Natural killer cell (primary cell): ENCODE data around the gene JUN. TPM values are rescaled to one million over a fixed set of nuclear protein-coding genes. Genes with fewer than 3 reads are reported as not detected.

Experiments used
- ATAC-seq, 3 donors: fragments of 150-1000 bp in 2 of 3; fragments of 200-7000 bp in 1 of 3; cut with Tn5 transposase; 1 replicate in 1 of 3; 2 replicates in 2 of 3; pipeline ENCODE4 v1.10.0; 2021; ENCODE audit warnings: mild to moderate bottlenecking in 2 of 3, moderate library complexity in 2 of 3
- DNase-seq, 2 donors: peaks; one replicate each; pipeline versions ENCODE4 v3.0.0 to v3.0.0-alpha.2; 2013 to 2021; ENCODE audit warnings: mixed read lengths in 1 of 2
- H3K27ac ChIP-seq: one replicate; pipeline ENCODE4 v1.5.1; 2013; ENCODE audit warnings: mild to moderate bottlenecking, low read length
- H3K27me3 ChIP-seq: one replicate; pipeline ENCODE4 v1.6.1; 2013; ENCODE audit warnings: low read length; ENCODE audit not compliant: control insufficient read depth, insufficient read depth
- H3K36me3 ChIP-seq: one replicate; pipeline ENCODE4 v1.6.1; 2013; ENCODE audit warnings: low read length; ENCODE audit not compliant: control insufficient read depth, insufficient read depth
- H3K4me1 ChIP-seq: one replicate; pipeline ENCODE4 v1.6.1; 2013; ENCODE audit warnings: low read length; ENCODE audit not compliant: control insufficient read depth, insufficient read depth
- H3K4me3 ChIP-seq: one replicate; pipeline ENCODE4 v1.5.1; 2013; ENCODE audit warnings: low read length
- H3K9me3 ChIP-seq: one replicate; pipeline ENCODE4 v1.6.1; 2013; ENCODE audit warnings: low read length; ENCODE audit not compliant: control insufficient read depth, insufficient read depth
- H3K27ac Mint-ChIP-seq, 2 donors: one replicate each; pipeline ENCODE4 v1.8.0; 2022; ENCODE audit warnings: mild to moderate bottlenecking in 2 of 2, mixed read lengths in 2 of 2, moderate library complexity in 1 of 2
- H3K27me3 Mint-ChIP-seq, 2 donors: one replicate each; pipeline ENCODE4 v1.8.0; 2022; ENCODE audit warnings: low read depth in 2 of 2, mixed read lengths in 2 of 2
- H3K36me3 Mint-ChIP-seq: one replicate; pipeline ENCODE4 v1.8.0; 2022; ENCODE audit warnings: mixed read lengths
- H3K4me1 Mint-ChIP-seq, 2 donors: one replicate each; pipeline ENCODE4 v1.8.0; 2022; ENCODE audit warnings: mixed read lengths in 2 of 2
- H3K4me3 Mint-ChIP-seq: one replicate; pipeline ENCODE4 v1.8.0; 2022; ENCODE audit warnings: mild to moderate bottlenecking, moderate library complexity, mixed read lengths
- H3K9me3 Mint-ChIP-seq, 2 donors: one replicate each; pipeline ENCODE4 v1.8.0; 2022; ENCODE audit warnings: mixed read lengths in 2 of 2
- CTCF ChIP-seq: fragments of 200-600 bp; IDR thresholded peaks from one replicate; pipeline ENCODE4 v1.8.0; 2022; ENCODE audit warnings: antibody characterized with exemption
- WGBS: methylation state at CpG from one replicate; pipeline ENCODE4 v1.1.7; 2013; ENCODE audit warnings: missing lambda C conversion rate; ENCODE audit not compliant: insufficient coverage; 5-methylcytosine and 5-hydroxymethylcytosine counted together
- intact Hi-C: fragments of 100-400 bp; cut with micrococcal nuclease; formaldehyde crosslinking; loops from one replicate; pipeline ENCODE4 v1.14.2; 2022
- total RNA-seq, 4 donors: library from RNA; stranded (reverse); fragments of 120-200 nt in 1 of 4; gene quantifications; one replicate each; pipeline versions ENCODE4 v1.2.3 to v1.2.4, GENCODE V29; 2013 to 2022

Gene JUN
- total RNA-seq, 3 donors from 2014 or later (not counting 1 experiment from before 2014, with no cell fraction given) = 1,209 to 1,942 (median 1,808) TPM

- Mint-ChIP-seq H3K4me1 (no peaks in the 10 kb centered on the region), H3K36me3 (peaks cover 27% of the 10 kb centered on the region), H3K27ac (no peak overlapping the region), H3K9me3 (peaks cover 2 to 15% of the 10 kb centered on the region in 2 donors), H3K27me3 (no peaks in the 10 kb centered on the region), H3K4me3 (no peak overlapping the region)
- DNase-seq (no peak), ATAC-seq (no peak)
- no peaks in the 10 kb centered on the region for H3K36me3 ChIP-seq
- H3K4me1 ChIP-seq = no peaks in the 10 kb centered on the region
- WGBS = 93% methylated on average over 1 of the region's 1 CpG
- H3K27me3 ChIP-seq = no peaks in the 10 kb centered on the region
- no peak overlapping the region for H3K27ac ChIP-seq
- no peak overlapping the region for H3K4me3 ChIP-seq
- no peak for TF ChIP-seq CTCF
- intact Hi-C loops = no loop called here
- peaks cover 5% of the 10 kb centered on the region for H3K9me3 ChIP-seq
Measured at GRCh38 chr1:58829866-58830265, 46.0 kb upstream of the JUN start.

- Histone ChIP-seq H3K27ac (no peak overlapping the region), H3K4me3 (no peak overlapping the region), H3K9me3 (peaks cover 5% of the 10 kb centered on the region), H3K4me1 (no peaks in the 10 kb centered on the region), H3K27me3 (no peaks in the 10 kb centered on the region), H3K36me3 (no peaks in the 10 kb centered on the region)
- intact Hi-C loops = no loop called here
- Mint-ChIP-seq H3K9me3 (peaks cover 2 to 15% of the 10 kb centered on the region in 2 donors), H3K4me1 (no peaks in the 10 kb centered on the region), H3K4me3 (no peak overlapping the region), H3K27ac (no peak overlapping the region), H3K36me3 (peaks cover 27% of the 10 kb centered on the region), H3K27me3 (no peaks in the 10 kb centered on the region)
- no peak for TF ChIP-seq CTCF
- DNase-seq (no peak), ATAC-seq (no peak)
Measured at GRCh38 chr1:58827298-58827697, 43.5 kb upstream of the JUN start.

- no peaks in the 10 kb centered on the region for H3K36me3 ChIP-seq
- H3K27ac ChIP-seq = no peak overlapping the region
- 74% methylated on average over 5 of the region's 5 CpGs for WGBS
- no peaks in the 10 kb centered on the region for H3K27me3 ChIP-seq
- Mint-ChIP-seq H3K27ac (no peak overlapping the region), H3K36me3 (peaks cover 27% of the 10 kb centered on the region), H3K4me1 (peaks cover 0 to 3% of the 10 kb centered on the region in 2 donors), H3K9me3 (peaks cover 2 to 15% of the 10 kb centered on the region in 2 donors), H3K4me3 (no peak overlapping the region), H3K27me3 (peaks cover 0 to 3% of the 10 kb centered on the region in 2 donors)
- peaks cover 5% of the 10 kb centered on the region for H3K9me3 ChIP-seq
- ATAC-seq (no peak), DNase-seq (no peak)
- H3K4me3 ChIP-seq = no peak overlapping the region
- intact Hi-C loops = no loop called here
- H3K4me1 ChIP-seq = no peaks in the 10 kb centered on the region
- TF ChIP-seq CTCF = no peak
Measured at GRCh38 chr1:58824753-58825389, 41.0 kb upstream of the JUN start.

- ATAC-seq (no peak), DNase-seq (no peak)
- no peak for TF ChIP-seq CTCF
- no peaks in the 10 kb centered on the region for H3K27me3 ChIP-seq
- H3K36me3 ChIP-seq = no peaks in the 10 kb centered on the region
- Mint-ChIP-seq H3K27me3 (peaks cover 0 to 3% of the 10 kb centered on the region in 2 donors), H3K9me3 (peaks cover 1 to 14% of the 10 kb centered on the region in 2 donors), H3K4me1 (peaks cover 0 to 4% of the 10 kb centered on the region in 2 donors), H3K4me3 (no peak overlapping the region), H3K27ac (no peak overlapping the region), H3K36me3 (peaks cover 24% of the 10 kb centered on the region)
- no peak overlapping the region for H3K27ac ChIP-seq
- no peaks in the 10 kb centered on the region for H3K4me1 ChIP-seq
- peaks cover 5% of the 10 kb centered on the region for H3K9me3 ChIP-seq
- WGBS = 89% methylated on average over 4 of the region's 4 CpGs
- no peak overlapping the region for H3K4me3 ChIP-seq
- intact Hi-C loops = no loop called here
Measured at GRCh38 chr1:58823481-58824010, 39.7 kb upstream of the JUN start.
